PFSK-1 (cell line): ENCODE results near the gene CSF1.

Experiments used
- FOXP2 ChIP-seq: optimal IDR thresholded peaks from 2 replicates; pipeline ENCODE3; 2011; ENCODE audit warnings: borderline replicate concordance, control low read depth, inconsistent platforms; ENCODE audit not compliant: insufficient read depth; ENCODE audit errors: extremely low read length, extremely low read depth
- POLR2AphosphoS5 ChIP-seq: IDR thresholded peaks from 2 replicates; pipeline ENCODE4 v1.6.1; 2012; ENCODE audit warnings: low read depth, mild to moderate bottlenecking, control low read depth, low read length, moderate library complexity
- REST ChIP-seq, 2 experiments: IDR thresholded peaks; 2 replicates each; pipeline versions ENCODE4 v1.6.1 to v1.8.0; 2011 to 2012; ENCODE audit warnings: low read depth in 2 of 2, low read length in 2 of 2, control low read depth in 1 of 2, inconsistent platforms in 1 of 2, mild to moderate bottlenecking in 1 of 2, moderate library complexity in 1 of 2; ENCODE audit not compliant: insufficient read depth in 1 of 2
- SIN3A ChIP-seq: IDR thresholded peaks from 2 replicates; pipeline ENCODE4 v1.6.1; 2012; ENCODE audit warnings: mild to moderate bottlenecking, low read length, moderate library complexity, borderline replicate concordance; ENCODE audit not compliant: insufficient read depth
- TAF1 ChIP-seq: IDR thresholded peaks from 2 replicates; pipeline ENCODE4 v1.6.1; 2012; ENCODE audit warnings: low read length, control low read depth, borderline replicate concordance; ENCODE audit not compliant: insufficient read depth

Gene CSF1

GRCh38 chr1:109932679-109933078 lies 22.0 kb downstream of the CSF1 start:
- TF ChIP-seq TAF1 (no peak), REST (IDR thresholded peaks at IDR 0.05; ENCODE audit: insufficient read depth in 1 of 2, low read depth in 2 of 2, low read length in 2 of 2) (no peak), SIN3A (no peak), POLR2AphosphoS5 (no peak), FOXP2 (no peak)

GRCh38 chr1:109933856-109934711 lies 23.4 kb downstream of the CSF1 start:
- TF ChIP-seq TAF1 (no peak), FOXP2 (no peak), POLR2AphosphoS5 (no peak)

GRCh38 chr1:109935451-109935900 lies 24.8 kb downstream of the CSF1 start:
- TF ChIP-seq FOXP2 = no peak
- TF ChIP-seq TAF1 = no peak
- TF ChIP-seq POLR2AphosphoS5 = no peak
- TF ChIP-seq REST (IDR thresholded peaks at IDR 0.05; ENCODE audit: insufficient read depth in 1 of 2, low read depth in 2 of 2, low read length in 2 of 2) = no peak
- TF ChIP-seq SIN3A = no peak

- no peak for TF ChIP-seq POLR2AphosphoS5
- TF ChIP-seq REST (IDR thresholded peaks at IDR 0.05; ENCODE audit: insufficient read depth in 1 of 2, low read depth in 2 of 2, low read length in 2 of 2) = no peak
- TF ChIP-seq SIN3A = no peak
- no peak for TF ChIP-seq FOXP2
- no peak for TF ChIP-seq TAF1
These were observed 27.1 kb downstream of the CSF1 start for GRCh38 chr1:109937738-109938137.

- TF ChIP-seq POLR2AphosphoS5 = no peak
- no peak for TF ChIP-seq REST (IDR thresholded peaks at IDR 0.05; ENCODE audit: insufficient read depth in 1 of 2, low read depth in 2 of 2, low read length in 2 of 2)
- no peak for TF ChIP-seq FOXP2
- TF ChIP-seq TAF1 = no peak
- no peak for TF ChIP-seq SIN3A
These were observed 27.9 kb downstream of the CSF1 start for GRCh38 chr1:109938556-109938955.
